Esophagus squamous epithelium (tissue), 4 donors: ENCODE data around the gene C17orf50.

Experiments
- POLR2A ChIP-seq, 4 donors: fragments of 450-650 bp; IDR thresholded peaks; one replicate each; pipeline ENCODE4 v1.6.1; 2017; ENCODE audit warnings: antibody characterized with exemption in 4 of 4, mild to moderate bottlenecking in 4 of 4, moderate library complexity in 3 of 4
- TF ChIP-seq, protein P1 (sequence below), 6 experiments: fragments of 450-650 bp in 4 of 6; fragments of 200-600 bp in 2 of 6; sonication (generic) in 2 of 6; IDR thresholded peaks; one replicate each; pipeline ENCODE4 v1.5.1; 2016 to 2019; ENCODE audit warnings: antibody characterized with exemption in 6 of 6, mild to moderate bottlenecking in 4 of 6, moderate library complexity in 4 of 6

DNA sequence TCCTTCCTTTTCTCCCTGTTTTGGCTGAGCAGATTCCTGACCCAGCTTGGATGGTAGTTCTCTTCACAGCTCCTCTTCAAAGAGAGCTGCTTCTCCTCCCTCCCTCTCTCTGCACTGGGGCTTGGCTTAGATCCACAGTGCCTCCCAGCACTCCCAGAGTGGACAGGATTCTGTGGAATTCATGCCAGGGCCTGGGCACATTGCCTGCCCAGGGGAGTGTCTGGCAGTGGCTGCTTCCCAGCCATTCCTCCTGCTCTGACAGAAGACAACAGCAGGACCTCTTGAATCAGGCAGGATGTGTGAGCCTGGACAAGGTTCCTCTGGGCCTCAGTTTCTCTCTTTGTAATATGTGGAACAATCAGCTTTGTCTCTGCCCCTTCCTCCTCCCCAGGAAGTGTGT lies 39.3 kb downstream of the C17orf50 start:
- TF ChIP-seq, protein P1, sequence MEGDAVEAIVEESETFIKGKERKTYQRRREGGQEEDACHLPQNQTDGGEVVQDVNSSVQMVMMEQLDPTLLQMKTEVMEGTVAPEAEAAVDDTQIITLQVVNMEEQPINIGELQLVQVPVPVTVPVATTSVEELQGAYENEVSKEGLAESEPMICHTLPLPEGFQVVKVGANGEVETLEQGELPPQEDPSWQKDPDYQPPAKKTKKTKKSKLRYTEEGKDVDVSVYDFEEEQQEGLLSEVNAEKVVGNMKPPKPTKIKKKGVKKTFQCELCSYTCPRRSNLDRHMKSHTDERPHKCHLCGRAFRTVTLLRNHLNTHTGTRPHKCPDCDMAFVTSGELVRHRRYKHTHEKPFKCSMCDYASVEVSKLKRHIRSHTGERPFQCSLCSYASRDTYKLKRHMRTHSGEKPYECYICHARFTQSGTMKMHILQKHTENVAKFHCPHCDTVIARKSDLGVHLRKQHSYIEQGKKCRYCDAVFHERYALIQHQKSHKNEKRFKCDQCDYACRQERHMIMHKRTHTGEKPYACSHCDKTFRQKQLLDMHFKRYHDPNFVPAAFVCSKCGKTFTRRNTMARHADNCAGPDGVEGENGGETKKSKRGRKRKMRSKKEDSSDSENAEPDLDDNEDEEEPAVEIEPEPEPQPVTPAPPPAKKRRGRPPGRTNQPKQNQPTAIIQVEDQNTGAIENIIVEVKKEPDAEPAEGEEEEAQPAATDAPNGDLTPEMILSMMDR (IDR thresholded peaks at IDR 0.05) = no peak
- TF ChIP-seq POLR2A (IDR thresholded peaks at IDR 0.05) = no peak
